Measurements from ENCODE around the gene WFDC5.

The WFDC5 gene

GRCh38 chr20:45118028-45118427, 3.1 kb upstream of the WFDC5 start:
- POLR2A ChIA-PET, result no interaction called here
- CTCF ChIA-PET, result interaction anchor here (1.0 to 3.0 kb wide), 4 partner anchors 10 to 174 kb away, joined by 3 to 9 read pairs (median 5); no protein-coding TSS in a partner anchor
- DNase-seq (ENCODE audit: low read depth, low spot score), result no peak
- H3K4me3 ChIP-seq (ENCODE audit: low read depth, low read length), result no peak overlapping the region
- TF ChIP-seq CTCF (IDR thresholded peaks at IDR 0.05; ENCODE audit: insufficient read depth, low read length, missing control alignments), result no peak

- ChIA-PET CTCF (interaction anchor here (1.0 to 3.0 kb wide), 4 partner anchors 21 to 175 kb away, joined by 4 to 9 read pairs (median 5); no protein-coding TSS in a partner anchor), POLR2A (no interaction called here)
- no peak for TF ChIP-seq CTCF (IDR thresholded peaks at IDR 0.05; ENCODE audit: insufficient read depth, low read length, missing control alignments)
- H3K4me3 ChIP-seq (ENCODE audit: low read depth, low read length), result no peak overlapping the region
- DNase-seq (ENCODE audit: low read depth, low spot score), result no peak
Observed at GRCh38 chr20:45117581-45117980, 2.6 kb upstream of the WFDC5 start.

- no peak for TF ChIP-seq CTCF (IDR thresholded peaks at IDR 0.05; ENCODE audit: insufficient read depth, low read length, missing control alignments)
- CTCF ChIA-PET, result interaction anchor here (1.8 to 14.1 kb wide), 2 partner anchors 20 to 176 kb away, joined by 4 to 112 read pairs; no protein-coding TSS in a partner anchor
- H3K4me3 ChIP-seq (ENCODE audit: low read depth, low read length), result no peak overlapping the region
Observed at GRCh38 chr20:45115829-45116228, 855 bp upstream of the WFDC5 start.

GRCh38 chr20:45115386-45115774, 406 bp upstream of the WFDC5 start:
- TF ChIP-seq CTCF (IDR thresholded peaks at IDR 0.05; ENCODE audit: insufficient read depth, low read length, missing control alignments), result no peak
- DNase-seq (ENCODE audit: low read depth, low spot score), result no peak
- no peak overlapping the region for H3K4me3 ChIP-seq (ENCODE audit: low read depth, low read length)
- ChIA-PET CTCF (interaction anchor here (12.0 to 14.1 kb wide), 3 partner anchors 19 to 177 kb away, joined by 112 to 231 read pairs (median 141); partner anchors contain the start of gene KCNS1), POLR2A (no interaction called here)

More at GRCh38 chr20:45115829-45116228, 855 bp upstream of the WFDC5 start:
- POLR2A ChIA-PET, result no interaction called here
- no peak for DNase-seq (ENCODE audit: low read depth, low spot score)

- no peak for DNase-seq (ENCODE audit: low read depth, low spot score)
- no peak overlapping the region for H3K4me3 ChIP-seq (ENCODE audit: low read depth, low read length)
- ChIA-PET POLR2A (no interaction called here), CTCF (interaction anchor here (1.2 to 14.1 kb wide), 8 partner anchors 18 to 191 kb away, joined by 3 to 231 read pairs (median 13); partner anchors contain the start of gene KCNS1)
- no peak for TF ChIP-seq CTCF (IDR thresholded peaks at IDR 0.05; ENCODE audit: insufficient read depth, low read length, missing control alignments)
Observed at GRCh38 chr20:45113865-45114264, 1.1 kb downstream of the WFDC5 start.

- CTCF ChIA-PET, result interaction anchor here (0.7 to 14.1 kb wide), 23 partner anchors 8 to 324 kb away, joined by 3 to 231 read pairs (median 6); partner anchors contain the start of gene KCNS1
- POLR2A ChIA-PET, result no interaction called here
- no peak for TF ChIP-seq CTCF (IDR thresholded peaks at IDR 0.05; ENCODE audit: insufficient read depth, low read length, missing control alignments)
- no peak overlapping the region for H3K4me3 ChIP-seq (ENCODE audit: low read depth, low read length)
- no peak for DNase-seq (ENCODE audit: low read depth, low spot score)
Observed at GRCh38 chr20:45112754-45113153, 2.2 kb downstream of the WFDC5 start.

Data from AG04449 (cell line).